ENCODE measurements around the gene NOL9.

- no peak for TF ChIP-seq CEBPZ (IDR thresholded peaks at IDR 0.05; ENCODE audit: low read length)
- peak; percentile 87 to 91 for TF ChIP-seq POLR2A (IDR thresholded peaks at IDR 0.05; ENCODE audit: insufficient read depth in 1 of 2, low read depth in 2 of 2, low read length in 2 of 2)
- TF ChIP-seq CTCF (CRISPR knock-in tag; IDR thresholded peaks at IDR 0.05): peak; percentile 93
- TF ChIP-seq ZNF335 (CRISPR knock-in tag; IDR thresholded peaks at IDR 0.05): peak; percentile 96
- 0 out of 2 replicates have a peak, but pooled peaks have one; percentile 59 for TF ChIP-seq BCL6 (CRISPR knock-in tag; IDR thresholded peaks at IDR 0.05)
- TF ChIP-seq MTA1 (CRISPR knock-in tag; IDR thresholded peaks at IDR 0.05; ENCODE audit: borderline replicate concordance): peak; percentile 29; the same call in 1 of the 2 replicates
- peak; percentile 83; the same call in 1 of the 2 replicates for TF ChIP-seq PBX3 (CRISPR knock-in tag; IDR thresholded peaks at IDR 0.05; ENCODE audit: borderline replicate concordance)
- peak; percentile 87 for TF ChIP-seq ASH2L (IDR thresholded peaks at IDR 0.05; ENCODE audit: insufficient read length, low read depth, low read length)
- TF ChIP-seq ETV6 (CRISPR knock-in tag; conservative IDR thresholded peaks at IDR 0.05): peak; percentile 67; the same call in 1 of the 2 replicates
- no peak for TF ChIP-seq ETS1 (CRISPR knock-in tag; IDR thresholded peaks at IDR 0.05)
- no peak for TF ChIP-seq EZH2 (conservative IDR thresholded peaks at IDR 0.05; ENCODE audit: low read depth, low read length)
- no peak for TF ChIP-seq ZNF530 (CRISPR knock-in tag; IDR thresholded peaks at IDR 0.05; ENCODE audit: low read depth)
Measured at GRCh38 chr1:6554031-6554906, at the start of gene NOL9.
